GM18505 (cell line): ENCODE data around the gene RNF5.
"Not testable (repeated sequence)": the region's sequence is repeated elsewhere in the genome, so short reads cannot be mapped to it uniquely, and the experiment has no call there.

Experiments used
- ATAC-seq: cut with Tn5 transposase; IDR thresholded peaks from one replicate; pipeline ENCODE4 v1.9.1; 2021; ENCODE audit not compliant: unreplicated experiment
- POLR2A ChIP-seq: IDR thresholded peaks from 4 replicates; pipeline ENCODE4 v1.6.1; 2011; ENCODE audit warnings: borderline replicate concordance; ENCODE audit not compliant: insufficient read depth, insufficient read length; ENCODE audit errors: extremely low read depth

RNF5 gene

DNA sequence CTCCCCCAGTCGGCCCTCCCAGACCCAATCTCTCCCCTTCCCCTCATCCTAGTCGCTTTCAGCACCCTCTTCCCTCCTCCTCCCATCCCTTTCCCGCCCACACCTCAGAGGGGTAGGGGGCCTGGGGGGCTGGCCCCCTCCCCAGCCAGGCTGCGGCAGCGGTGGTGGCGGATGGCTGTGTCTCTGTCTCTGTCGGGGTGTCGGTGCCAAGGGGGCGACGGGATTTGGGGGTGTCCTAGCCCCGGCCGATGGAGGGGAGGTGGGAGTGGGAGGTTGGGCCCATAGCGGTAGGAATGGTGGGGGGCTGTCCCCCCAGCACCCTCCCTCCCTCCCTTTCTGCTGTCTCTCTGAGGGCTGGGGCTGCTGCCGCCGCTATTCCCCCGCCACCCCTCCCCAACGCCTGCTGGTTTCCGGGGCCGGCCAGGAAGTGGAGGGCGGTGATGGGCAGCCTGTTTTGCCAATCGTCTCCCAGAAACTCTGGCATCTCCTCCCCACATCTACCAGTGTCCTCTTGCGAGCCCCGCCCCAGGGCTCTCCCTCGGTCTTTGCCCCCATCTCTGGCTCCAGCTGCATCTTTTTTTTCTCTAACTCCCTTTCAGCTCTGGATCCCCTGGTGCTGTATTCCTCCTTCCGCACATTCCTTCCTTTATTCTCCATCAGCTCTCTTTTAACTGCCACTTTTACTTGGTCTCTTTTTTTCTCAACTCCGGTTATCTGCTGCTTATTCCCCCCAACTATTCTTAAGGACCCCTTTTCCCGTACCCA is 2.3 kb upstream of the RNF5 start, which contains the start of gene AGPAT1:
AGPAT1 (minus strand) TSS at position 374 of the 765 bp plus-strand sequence. CDS start 4,588 bp downstream, outside the sequence.
- peak; percentile 44 for ATAC-seq
- peak; percentile 67 for TF ChIP-seq POLR2A

DNA sequence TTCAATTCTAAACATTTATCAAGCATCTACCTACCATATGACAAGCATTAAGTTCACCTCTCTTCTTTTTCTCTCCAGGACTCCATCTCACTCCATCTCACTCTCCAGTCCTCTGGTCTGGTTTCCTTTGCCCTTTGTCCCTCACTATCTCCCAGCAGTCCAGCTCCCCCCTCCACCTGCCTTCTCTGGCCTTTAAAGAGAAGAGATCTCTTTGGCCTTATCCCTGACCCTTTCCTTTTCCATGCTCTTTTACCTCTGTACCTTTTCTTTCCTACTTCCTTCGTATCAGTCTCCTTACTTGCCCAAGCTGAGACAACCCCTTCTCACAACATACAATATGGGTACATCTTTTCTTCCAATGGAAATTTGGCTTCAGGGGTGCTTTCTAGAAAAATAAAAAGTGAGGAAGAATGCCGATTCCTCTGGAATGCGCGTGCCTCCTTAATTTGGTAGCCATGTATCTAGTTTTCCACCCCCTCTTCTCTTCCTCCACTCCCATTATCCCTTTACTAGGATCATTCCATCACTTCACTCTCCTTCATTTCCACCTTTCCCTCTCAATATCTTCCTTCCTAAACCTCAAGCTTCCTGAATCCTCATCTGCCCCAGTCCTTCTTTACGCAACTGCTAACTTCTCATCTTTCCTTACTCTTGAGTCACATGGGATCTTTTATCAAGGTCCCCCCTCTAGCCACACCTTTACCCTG is 1.6 kb upstream of the RNF5 start:
- ATAC-seq = no peak
- TF ChIP-seq POLR2A = no peak

- peak; percentile 47 for TF ChIP-seq POLR2A
- ATAC-seq = peak; percentile 3
Measured at GRCh38 chr6:32177183-32177787, 920 bp upstream of the RNF5 start.

DNA sequence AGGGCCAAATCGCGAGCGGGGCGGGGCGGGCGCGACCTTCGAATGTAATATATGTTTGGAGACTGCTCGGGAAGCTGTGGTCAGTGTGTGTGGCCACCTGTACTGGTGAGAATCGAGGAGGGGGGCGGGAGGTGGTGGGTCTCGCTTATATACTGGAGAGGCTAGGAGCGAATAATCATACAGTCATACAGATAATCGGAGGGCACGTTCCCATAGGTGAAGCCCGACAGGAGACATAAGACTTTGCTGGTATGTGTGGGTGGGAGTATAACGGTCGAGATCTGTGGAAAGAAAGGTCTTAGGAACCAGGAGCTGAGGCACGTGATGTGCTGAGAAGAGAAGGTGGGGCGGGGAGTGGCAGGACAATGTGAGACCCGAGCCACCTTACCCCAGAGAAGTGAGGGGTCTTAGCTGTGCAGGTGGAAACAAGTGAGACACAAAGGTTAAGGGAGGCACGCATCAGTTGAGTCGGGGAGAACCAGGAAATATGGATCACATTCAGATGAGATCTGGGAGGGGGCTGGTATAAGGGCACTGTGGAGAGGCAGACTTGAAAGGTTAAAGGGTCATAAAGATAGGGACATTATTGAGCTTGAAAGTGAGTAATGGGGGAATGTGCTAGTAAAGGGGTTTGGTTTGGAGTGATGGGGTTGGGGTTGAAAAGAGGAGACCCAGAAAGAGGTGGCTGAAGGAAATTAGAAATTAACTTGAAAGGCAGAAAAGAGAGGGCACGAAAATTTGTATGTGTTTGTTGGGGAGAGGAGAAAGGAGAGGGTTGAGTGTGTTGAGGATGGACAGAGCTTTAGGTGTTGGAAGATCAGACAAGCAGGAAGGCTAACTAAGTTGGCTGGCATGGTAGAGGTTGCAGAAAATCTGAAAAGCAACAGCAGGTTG is 589 bp downstream of the RNF5 start:
- no peak for ATAC-seq
- no peak for TF ChIP-seq POLR2A

- TF ChIP-seq POLR2A = no peak
- no peak for ATAC-seq
Measured at GRCh38 chr6:32179766-32180405, 1.7 kb downstream of the RNF5 start.

DNA sequence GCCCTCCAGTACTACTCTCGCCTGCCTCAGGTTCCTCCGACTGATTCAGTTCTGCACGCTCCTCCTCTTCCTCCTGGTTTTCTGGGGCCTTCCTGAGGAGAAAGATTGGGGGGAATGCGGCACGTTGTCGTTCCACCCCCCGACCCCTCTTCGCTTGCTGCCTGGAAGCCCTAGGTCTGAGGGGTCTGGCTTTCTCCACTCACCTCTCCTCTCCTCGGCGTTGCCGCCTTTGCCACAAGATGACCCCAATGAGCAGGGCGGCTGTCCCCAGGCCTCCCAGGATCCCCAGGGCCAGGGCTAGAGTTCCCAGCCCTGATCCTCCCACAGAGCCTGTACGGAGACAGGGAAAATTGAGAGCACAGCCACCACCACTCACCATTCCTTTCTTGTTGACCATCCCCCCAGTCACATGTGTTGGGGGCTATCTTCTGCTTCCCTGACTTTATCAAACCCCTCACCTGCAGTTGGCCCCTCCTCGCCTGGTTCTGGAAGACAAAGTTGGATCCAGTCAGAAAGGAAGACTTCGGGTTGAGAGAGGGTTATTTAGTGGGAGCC is 3.0 kb downstream of the RNF5 start:
- TF ChIP-seq POLR2A = no peak
- ATAC-seq = no peak

DNA sequence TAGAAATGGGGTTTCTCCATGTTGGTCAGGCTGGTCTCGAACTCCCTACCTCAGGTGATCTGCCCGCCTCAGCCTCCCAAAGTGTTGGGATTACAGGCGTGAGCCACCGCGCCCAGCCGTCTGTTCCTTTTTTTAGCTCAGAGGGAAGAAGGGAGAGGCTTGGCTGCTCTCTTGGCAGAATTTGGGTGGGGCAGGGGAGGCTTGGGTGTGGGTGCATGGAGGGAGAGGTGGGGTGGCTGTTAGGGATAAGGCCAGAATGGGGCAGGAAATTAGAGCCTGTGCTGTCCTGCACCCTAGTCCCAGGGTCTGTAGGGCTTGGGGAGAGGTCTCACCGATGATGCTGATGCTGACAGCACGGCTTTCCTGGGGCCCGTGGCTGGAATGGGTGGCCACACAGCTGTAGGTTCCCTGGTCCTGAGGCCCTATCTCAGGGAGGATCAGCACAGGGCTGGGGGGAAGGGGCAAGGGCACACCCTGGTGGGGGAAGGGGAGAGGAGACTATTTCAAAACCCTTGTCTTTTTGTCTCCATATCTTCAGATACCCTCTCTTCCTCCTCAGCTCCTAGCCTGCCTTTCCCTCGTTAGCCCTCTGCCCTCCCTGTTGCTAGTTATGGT is 3.8 kb downstream of the RNF5 start:
- no peak for TF ChIP-seq POLR2A
- ATAC-seq = no peak

- no peak for TF ChIP-seq POLR2A
- no peak for ATAC-seq
Measured at GRCh38 chr6:32182555-32182981, 4.4 kb downstream of the RNF5 start.

DNA sequence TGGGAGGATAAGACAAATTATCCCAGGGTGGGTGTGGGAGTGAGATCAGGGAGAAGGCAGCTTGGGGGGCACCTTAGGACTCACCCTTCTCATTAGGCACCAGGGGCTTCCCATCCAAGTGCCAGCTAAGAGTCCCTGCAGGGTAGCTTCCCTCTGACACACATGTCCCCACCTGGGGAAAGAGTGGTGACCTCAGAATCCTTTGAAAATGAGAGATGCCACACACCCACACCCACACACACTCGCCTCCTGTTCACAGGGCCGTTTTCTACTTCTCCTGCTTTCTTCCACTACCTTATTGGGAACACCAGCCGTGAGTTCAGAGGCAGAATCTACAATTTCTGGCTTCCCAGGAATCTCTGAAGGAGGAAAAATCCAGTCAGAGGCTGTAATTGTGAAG is 4.8 kb downstream of the RNF5 start:
- ATAC-seq = no peak
- TF ChIP-seq POLR2A = no peak

DNA sequence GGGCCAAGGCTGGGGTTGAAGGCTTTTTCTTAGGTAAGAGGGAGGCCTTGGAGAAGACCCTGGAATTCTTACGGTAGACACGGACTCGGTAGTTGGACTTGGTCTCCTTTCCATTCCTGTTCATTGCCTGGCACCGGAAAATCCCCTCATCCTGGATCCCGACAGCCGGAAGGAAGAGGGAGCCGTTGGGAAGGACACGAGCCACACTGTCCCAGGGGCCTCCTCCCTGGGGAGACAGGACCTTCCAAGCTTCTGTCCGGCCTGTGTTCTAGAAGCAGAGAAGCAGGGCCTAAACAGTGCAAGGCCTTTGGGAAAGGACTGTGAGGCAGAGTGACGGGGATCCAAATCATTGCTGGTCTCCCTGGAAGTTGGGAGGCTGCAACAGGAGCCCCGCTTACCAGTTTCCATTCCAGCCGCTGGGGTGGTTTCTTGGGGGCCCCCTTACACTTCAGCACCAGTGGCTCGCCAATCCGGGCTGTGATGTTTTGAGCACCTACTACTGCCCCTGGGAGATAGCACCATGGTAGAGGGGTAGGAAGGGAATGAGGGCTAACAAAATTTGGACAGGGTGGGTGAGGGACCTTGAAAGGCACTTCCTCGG is 5.4 kb downstream of the RNF5 start:
- no peak for ATAC-seq
- TF ChIP-seq POLR2A = no peak

GRCh38 chr6:32184084-32184640 is 6.0 kb downstream of the RNF5 start, which contains the start of gene AGER:
AGER (minus strand) TSS chr6:32184253; CDS start chr6:32184222, 31 bp downstream.
- no peak for ATAC-seq
- peak; percentile 26 for TF ChIP-seq POLR2A

DNA sequence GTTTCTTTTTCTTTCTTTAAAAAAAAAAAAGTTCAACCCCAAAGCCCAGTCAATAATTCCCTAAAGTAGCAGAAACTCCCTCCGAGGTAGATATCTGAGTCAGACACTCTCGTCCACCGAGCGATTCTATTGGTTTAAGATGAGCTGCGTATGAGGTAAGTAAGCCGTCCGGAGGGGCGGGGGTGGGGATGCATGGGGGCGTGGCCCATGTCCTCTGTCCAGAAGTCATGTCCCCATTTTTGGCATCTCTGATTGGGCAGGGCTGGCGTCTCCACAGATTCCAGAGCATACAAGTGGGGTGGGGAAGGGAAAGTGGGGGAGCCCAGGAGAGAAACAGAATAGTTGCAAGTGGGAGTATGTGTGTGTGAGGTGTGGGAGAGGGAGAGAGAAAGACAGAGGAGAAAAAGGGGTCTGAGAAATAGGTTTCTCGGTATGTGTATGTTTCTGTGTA is 7.5 kb downstream of the RNF5 start:
- not testable (repeated sequence) for ATAC-seq

DNA sequence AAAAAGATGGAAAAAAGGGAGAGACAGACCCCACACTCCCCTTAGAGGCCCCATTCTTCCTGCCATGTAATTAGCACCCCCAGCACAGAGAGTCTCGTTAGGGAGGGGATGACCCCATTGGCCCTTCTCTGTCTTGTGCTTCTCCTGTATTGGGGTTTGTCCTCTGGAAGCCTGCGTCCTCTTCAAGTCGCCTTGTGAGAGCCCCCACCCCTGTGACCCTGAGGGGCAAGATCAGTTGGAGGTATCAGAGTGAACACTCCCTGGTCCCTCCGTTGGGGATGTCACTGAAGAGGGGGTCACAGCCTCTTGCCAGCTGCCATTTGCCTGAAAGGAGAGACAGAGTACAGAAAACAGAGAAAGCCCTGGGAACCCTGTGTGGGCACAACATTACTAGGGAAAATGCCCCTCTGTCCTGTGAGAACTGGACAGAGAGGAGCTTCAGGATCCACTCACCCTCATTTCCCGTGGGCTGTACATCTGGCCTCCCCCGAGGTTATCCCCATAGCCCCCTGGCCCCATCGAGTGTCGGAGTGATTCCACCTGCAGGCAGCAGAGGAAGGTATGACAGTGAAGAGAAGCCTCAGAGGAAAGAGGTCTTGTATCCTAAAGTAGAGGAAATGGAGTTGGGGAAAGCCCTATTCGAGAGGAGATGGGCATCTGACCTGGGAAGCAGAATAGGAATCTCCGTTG is 8.1 kb downstream of the RNF5 start:
- ATAC-seq = not testable (repeated sequence)
